ENCODE results near the gene SPATA1.
A peak's percentile ranks its signal among the peaks of the same experiment; 100 is the strongest.

Gene SPATA1

GRCh38 chr1:84508510-84508909 lies 2.3 kb downstream of the SPATA1 start:
- H3K4me2 ChIP-seq (ENCODE audit: low read depth, low read length, poor library complexity, severe bottlenecking): peak overlapping the region; percentile 81
- H3K79me2 ChIP-seq (ENCODE audit: insufficient read depth, low read length): peaks cover 27% of the 10 kb centered on the region
- peaks cover 17% of the 10 kb centered on the region for H3K4me1 ChIP-seq (ENCODE audit: insufficient read depth, low read length, poor library complexity, severe bottlenecking)
- H3K36me3 ChIP-seq (ENCODE audit: insufficient read depth, low read length): no peaks in the 10 kb centered on the region
- no peaks in the 10 kb centered on the region for H3K27me3 ChIP-seq (ENCODE audit: insufficient read depth, low read length, poor library complexity, severe bottlenecking)
- H4K20me1 ChIP-seq (ENCODE audit: insufficient read depth, low read length, poor library complexity, severe bottlenecking): peaks cover 26% of the 10 kb centered on the region
- H2AFZ ChIP-seq (ENCODE audit: low read length): no peak overlapping the region
- peaks cover 2% of the 10 kb centered on the region; the same call in 1 of the 2 replicates for H3K9me3 ChIP-seq (ENCODE audit: insufficient read depth, low read depth, low read length)
- no peak overlapping the region for H3K4me3 ChIP-seq (ENCODE audit: low read length, poor library complexity, severe bottlenecking)
- peaks cover 7% of the 10 kb centered on the region for H3F3A ChIP-seq (ENCODE audit: low read depth)
- no peak overlapping the region for H3K9ac ChIP-seq (ENCODE audit: low read depth, low read length, poor library complexity, severe bottlenecking)
- TF ChIP-seq CTCF (conservative IDR thresholded peaks at IDR 0.05; ENCODE audit: low read length): no peak
- no peaks in the 10 kb centered on the region for H3K9me2 ChIP-seq (replicated peaks; ENCODE audit: low read depth, low read length)

- H4K20me1 ChIP-seq (ENCODE audit: insufficient read depth, low read length, poor library complexity, severe bottlenecking): peaks cover 21% of the 10 kb centered on the region
- no peaks in the 10 kb centered on the region for H3K9me2 ChIP-seq (replicated peaks; ENCODE audit: low read depth, low read length)
- H3K9ac ChIP-seq (ENCODE audit: low read depth, low read length, poor library complexity, severe bottlenecking): no peak overlapping the region
- H3K4me1 ChIP-seq (ENCODE audit: insufficient read depth, low read length, poor library complexity, severe bottlenecking): peaks cover 12% of the 10 kb centered on the region
- H3K79me2 ChIP-seq (ENCODE audit: insufficient read depth, low read length): peaks cover 22% of the 10 kb centered on the region
- H3K4me2 ChIP-seq (ENCODE audit: low read depth, low read length, poor library complexity, severe bottlenecking): no peak overlapping the region
- H3K4me3 ChIP-seq (ENCODE audit: low read length, poor library complexity, severe bottlenecking): no peak overlapping the region
- H3K36me3 ChIP-seq (ENCODE audit: insufficient read depth, low read length): no peaks in the 10 kb centered on the region
- H2AFZ ChIP-seq (ENCODE audit: low read length): no peak overlapping the region
- H3K9me3 ChIP-seq (ENCODE audit: insufficient read depth, low read depth, low read length): peaks cover 2% of the 10 kb centered on the region; the same call in 1 of the 2 replicates
- H3F3A ChIP-seq (ENCODE audit: low read depth): peaks cover 7% of the 10 kb centered on the region
- H3K27me3 ChIP-seq (ENCODE audit: insufficient read depth, low read length, poor library complexity, severe bottlenecking): no peaks in the 10 kb centered on the region
- no peak for TF ChIP-seq CTCF (conservative IDR thresholded peaks at IDR 0.05; ENCODE audit: low read length)
- TF ChIP-seq EZH2phosphoT487 (IDR thresholded peaks at IDR 0.05; ENCODE audit: borderline replicate concordance): no peak
Observed at GRCh38 chr1:84509029-84509428, 2.8 kb downstream of the SPATA1 start.

- H3K4me2 ChIP-seq (ENCODE audit: low read depth, low read length, poor library complexity, severe bottlenecking): no peak overlapping the region
- peaks cover 9% of the 10 kb centered on the region for H3K4me1 ChIP-seq (ENCODE audit: insufficient read depth, low read length, poor library complexity, severe bottlenecking)
- H3K9me2 ChIP-seq (replicated peaks; ENCODE audit: low read depth, low read length): no peaks in the 10 kb centered on the region
- H3K9ac ChIP-seq (ENCODE audit: low read depth, low read length, poor library complexity, severe bottlenecking): no peak overlapping the region
- peaks cover 11% of the 10 kb centered on the region for H3K79me2 ChIP-seq (ENCODE audit: insufficient read depth, low read length)
- H2AFZ ChIP-seq (ENCODE audit: low read length): no peak overlapping the region
- H3K36me3 ChIP-seq (ENCODE audit: insufficient read depth, low read length): no peaks in the 10 kb centered on the region
- H4K20me1 ChIP-seq (ENCODE audit: insufficient read depth, low read length, poor library complexity, severe bottlenecking): peaks cover 10% of the 10 kb centered on the region
- peaks cover 2% of the 10 kb centered on the region; the same call in 1 of the 2 replicates for H3K9me3 ChIP-seq (ENCODE audit: insufficient read depth, low read depth, low read length)
- no peaks in the 10 kb centered on the region for H3K27me3 ChIP-seq (ENCODE audit: insufficient read depth, low read length, poor library complexity, severe bottlenecking)
- TF ChIP-seq CTCF (conservative IDR thresholded peaks at IDR 0.05; ENCODE audit: low read length) (no peak), EZH2phosphoT487 (IDR thresholded peaks at IDR 0.05; ENCODE audit: borderline replicate concordance) (no peak)
- H3K4me3 ChIP-seq (ENCODE audit: low read length, poor library complexity, severe bottlenecking): no peak overlapping the region
- H3F3A ChIP-seq (ENCODE audit: low read depth): peaks cover 7% of the 10 kb centered on the region
Observed at GRCh38 chr1:84510165-84510564, 4.0 kb downstream of the SPATA1 start.

Data from Loucy (cell line).